ENCODE results near the gene LGMN. TPM values are rescaled to one million over a fixed set of nuclear protein-coding genes. Genes with fewer than 3 reads are reported as not detected.

The LGMN gene
- polyA plus RNA-seq, 1 donor, result 124 TPM

Other genes starting within 250 kb of the LGMN start
- 4.7 TPM for gene RIN3, start 234.8 kb downstream of the LGMN start, polyA plus RNA-seq (ENCODE audit: insufficient read length)
- gene GOLGA5, start 45.7 kb upstream of the LGMN start, polyA plus RNA-seq (ENCODE audit: insufficient read length), result 42.7 TPM
- not detected for gene CHGA, start 174.5 kb upstream of the LGMN start, polyA plus RNA-seq (ENCODE audit: insufficient read length)

Data from left kidney (tissue), 1 donor.